Activated T-helper 2 cell treated with anti-CD3 and anti-CD28 coated beads, Interferon-gamma antibody, Interleukin-2, Interleukin-4, amounts not matched to agents 10 μg/mL and 5 μg/mL and 100 μg/mL, durations not matched to agents 14 hours and 24 hours and 36 hours (primary cell): ENCODE measurements around the gene ATRIP. TPM values are rescaled to one million over a fixed set of nuclear protein-coding genes. Genes with fewer than 3 reads are reported as not detected.

Experiments used
- DNase-seq: peaks from one replicate; pipeline ENCODE4 v3.0.0; 2021; ENCODE audit warnings: low spot score
- H3K27ac Mint-ChIP-seq: one replicate; pipeline ENCODE4 v1.8.0; 2021; ENCODE audit warnings: mixed read lengths
- H3K27me3 Mint-ChIP-seq: one replicate; pipeline ENCODE4 v1.8.0; 2021; ENCODE audit warnings: low read depth, mixed read lengths
- H3K36me3 Mint-ChIP-seq: one replicate; pipeline ENCODE4 v1.8.0; 2021; ENCODE audit warnings: low read depth, mixed read lengths
- H3K4me1 Mint-ChIP-seq: one replicate; pipeline ENCODE4 v1.8.0; 2021; ENCODE audit warnings: low read depth, mixed read lengths
- H3K4me3 Mint-ChIP-seq: one replicate; pipeline ENCODE4 v1.8.0; 2021; ENCODE audit warnings: low read depth, mild to moderate bottlenecking, moderate library complexity, mixed read lengths
- H3K9me3 Mint-ChIP-seq: one replicate; pipeline ENCODE4 v1.8.0; 2021; ENCODE audit warnings: mixed read lengths
- intact Hi-C: fragments of 100-400 bp; cut with micrococcal nuclease; formaldehyde crosslinking; loops from one replicate; pipeline ENCODE4 v1.15.1; 2023
- total RNA-seq: library from RNA; stranded (reverse); gene quantifications from 2 replicates; pipeline ENCODE4 v1.2.3, GENCODE V29; 2022

Gene ATRIP
- total RNA-seq, 1 donor from 2014 or later: 16.9 TPM

DNA sequence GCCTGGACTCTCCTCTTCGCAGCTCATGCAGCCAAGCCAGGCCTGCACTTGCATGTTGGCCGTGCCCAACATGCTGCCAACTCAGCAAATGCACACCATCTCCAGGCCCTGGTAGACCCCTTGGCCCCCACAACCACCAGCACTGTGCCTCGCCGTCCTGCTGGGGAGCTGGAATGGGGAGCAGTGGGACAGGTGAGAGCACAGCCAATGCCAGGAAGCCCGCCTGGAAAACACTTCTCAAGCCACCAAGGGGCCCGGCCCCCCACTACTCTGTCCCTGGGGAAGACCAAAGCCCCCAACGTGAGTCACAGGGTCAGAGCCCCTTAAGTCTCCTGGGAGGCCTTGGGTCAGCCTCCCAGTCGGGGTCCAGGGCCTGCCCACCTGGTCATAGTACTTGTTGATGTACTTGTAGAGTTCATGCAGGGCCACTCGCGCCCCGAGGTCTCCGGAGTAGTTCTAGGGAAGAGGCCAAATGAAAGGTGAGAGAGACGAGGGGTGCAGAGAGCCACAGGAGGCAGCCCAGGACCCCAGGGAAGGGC is 41.1 kb upstream of the ATRIP start:
- Mint-ChIP-seq H3K36me3 (no peaks in the 10 kb centered on the region), H3K4me3 (no peak overlapping the region), H3K27ac (no peak overlapping the region), H3K27me3 (no peaks in the 10 kb centered on the region), H3K9me3 (no peaks in the 10 kb centered on the region), H3K4me1 (no peaks in the 10 kb centered on the region)
- intact Hi-C loops: no loop called here
- DNase-seq: peak; percentile 7

DNA sequence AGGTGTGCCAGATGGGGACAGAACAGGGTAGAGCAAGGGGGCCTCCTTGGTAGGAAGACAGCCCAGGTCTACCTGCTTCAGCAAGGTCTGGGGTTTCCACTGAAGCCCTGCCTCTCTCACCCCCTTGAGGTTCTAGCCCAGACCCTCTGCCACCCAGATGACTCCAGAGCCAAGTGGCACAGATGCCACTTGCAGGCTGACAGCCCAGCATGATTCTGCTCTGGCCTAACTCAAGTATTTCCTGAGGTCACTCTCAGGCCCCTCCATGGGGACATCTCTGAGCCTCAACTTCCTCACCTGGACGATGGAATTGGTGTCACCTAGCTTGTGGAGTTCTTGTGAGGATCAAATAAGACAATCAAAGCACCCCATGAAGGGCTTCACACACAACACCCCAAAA is 40.6 kb upstream of the ATRIP start:
- intact Hi-C loops: no loop called here
- Mint-ChIP-seq H3K4me1 (no peaks in the 10 kb centered on the region), H3K27me3 (no peaks in the 10 kb centered on the region), H3K36me3 (no peaks in the 10 kb centered on the region), H3K9me3 (no peaks in the 10 kb centered on the region), H3K4me3 (no peak overlapping the region), H3K27ac (no peak overlapping the region)
- DNase-seq: no peak

DNA sequence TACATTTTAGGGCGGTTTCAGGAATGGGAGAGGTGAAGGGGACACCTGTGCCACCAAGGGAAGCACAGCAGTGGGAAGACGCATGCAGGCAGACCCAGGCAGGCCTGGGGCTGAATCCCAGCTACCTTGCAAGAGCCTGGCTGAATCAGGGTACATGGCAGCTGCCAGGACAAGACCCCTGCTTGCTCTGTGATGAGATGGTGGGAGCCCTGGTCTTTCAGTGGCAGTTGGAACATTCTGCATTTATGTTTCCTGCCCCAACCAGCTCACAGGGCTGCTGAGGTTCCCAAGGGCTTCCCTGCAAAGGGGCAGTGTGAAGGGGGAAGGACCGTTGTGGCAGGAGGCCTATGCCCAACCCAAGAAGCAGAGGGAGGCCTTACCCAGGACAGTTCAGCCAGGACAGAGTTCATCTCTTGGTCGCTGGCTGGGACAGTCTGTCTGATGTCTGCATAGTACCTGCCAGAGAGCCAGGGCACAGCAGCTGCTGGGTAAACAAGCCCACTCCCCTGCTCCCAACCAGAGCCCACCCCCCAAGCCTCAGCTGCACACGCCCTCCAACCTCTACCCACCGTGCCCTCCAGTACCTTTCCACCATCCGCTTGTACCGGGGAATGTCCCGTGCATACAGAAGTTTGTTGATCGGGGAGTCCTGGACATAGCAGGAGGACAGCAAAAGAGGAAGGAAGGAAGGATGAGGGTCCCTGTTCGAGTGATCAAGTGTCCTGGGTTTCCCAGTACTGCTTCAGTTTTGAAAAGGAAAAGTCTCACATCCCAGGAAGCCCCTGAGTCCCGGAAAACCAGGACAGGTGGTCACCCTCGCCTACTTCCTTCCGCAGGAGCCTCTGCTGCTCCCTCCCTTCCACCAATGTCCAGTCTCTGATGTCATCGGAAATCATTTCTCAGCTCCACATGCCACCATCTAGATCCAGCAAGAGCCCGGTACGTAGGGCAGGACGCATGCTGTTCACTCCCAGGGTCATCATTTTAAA is 39.8 kb upstream of the ATRIP start:
- Mint-ChIP-seq H3K4me3 (no peak overlapping the region), H3K4me1 (no peaks in the 10 kb centered on the region), H3K36me3 (no peaks in the 10 kb centered on the region), H3K27me3 (no peaks in the 10 kb centered on the region), H3K9me3 (no peaks in the 10 kb centered on the region), H3K27ac (no peak overlapping the region)
- intact Hi-C loops: no loop called here
- peak; percentile 4 for DNase-seq

DNA sequence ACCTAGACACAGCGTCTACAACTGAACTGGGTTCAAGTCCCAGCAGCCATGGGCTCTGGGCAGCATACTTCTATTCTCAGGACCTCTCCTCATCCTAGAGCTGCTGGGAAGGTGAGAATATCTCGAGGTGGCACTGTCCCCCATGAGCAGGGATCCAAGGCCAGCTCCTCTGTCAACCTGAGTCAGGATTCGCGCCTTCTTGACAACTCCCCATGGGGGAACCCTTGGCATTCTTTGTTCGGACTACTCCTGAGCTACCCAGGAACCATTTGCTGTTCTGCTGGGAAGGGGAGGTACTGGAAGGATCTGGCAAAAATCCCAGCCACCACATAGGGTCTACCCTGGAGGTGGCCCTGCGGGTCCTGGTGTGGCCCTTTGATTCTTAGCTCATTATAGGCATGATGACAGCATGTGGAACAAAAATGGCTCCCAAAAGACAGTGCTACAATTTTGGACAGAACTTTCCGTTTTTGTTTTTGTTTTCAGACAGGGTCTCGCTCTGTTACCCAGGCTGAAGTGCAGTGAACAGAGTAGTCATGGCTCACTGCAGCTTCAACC is 38.9 kb upstream of the ATRIP start:
- Mint-ChIP-seq H3K9me3 (no peaks in the 10 kb centered on the region), H3K27me3 (no peaks in the 10 kb centered on the region), H3K36me3 (no peaks in the 10 kb centered on the region), H3K4me1 (no peaks in the 10 kb centered on the region), H3K4me3 (no peak overlapping the region), H3K27ac (no peak overlapping the region)
- DNase-seq: no peak
- intact Hi-C loops: no loop called here

DNA sequence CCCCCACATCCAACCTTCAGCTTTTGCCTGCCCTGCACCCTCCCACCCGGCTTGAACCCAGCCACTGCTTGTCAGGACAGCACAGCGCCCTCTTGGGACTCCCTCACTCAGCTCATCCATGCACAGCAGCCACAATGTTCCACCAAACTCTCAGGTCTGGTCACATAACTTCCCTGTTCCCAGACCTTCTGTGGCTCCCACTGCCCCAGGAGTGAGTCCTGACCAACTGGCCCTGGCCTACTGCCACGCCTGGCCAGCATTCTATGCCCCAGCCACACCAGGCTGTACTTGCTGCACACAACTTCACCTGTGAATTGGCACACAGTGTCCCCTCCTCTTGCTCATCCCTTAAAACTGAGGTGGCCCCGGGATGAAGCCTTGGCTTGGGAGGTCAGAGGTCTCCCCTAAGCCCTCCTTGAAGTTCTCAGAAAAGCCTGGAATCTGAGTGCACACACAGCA is 37.7 kb upstream of the ATRIP start:
- no peaks in the 10 kb centered on the region for H3K36me3 Mint-ChIP-seq
- no peak overlapping the region for H3K27ac Mint-ChIP-seq
- no peaks in the 10 kb centered on the region for H3K4me1 Mint-ChIP-seq
- H3K9me3 Mint-ChIP-seq: no peaks in the 10 kb centered on the region
- intact Hi-C loops: no loop called here
- DNase-seq: no peak
- no peak overlapping the region for H3K4me3 Mint-ChIP-seq
- H3K27me3 Mint-ChIP-seq: no peaks in the 10 kb centered on the region

DNA sequence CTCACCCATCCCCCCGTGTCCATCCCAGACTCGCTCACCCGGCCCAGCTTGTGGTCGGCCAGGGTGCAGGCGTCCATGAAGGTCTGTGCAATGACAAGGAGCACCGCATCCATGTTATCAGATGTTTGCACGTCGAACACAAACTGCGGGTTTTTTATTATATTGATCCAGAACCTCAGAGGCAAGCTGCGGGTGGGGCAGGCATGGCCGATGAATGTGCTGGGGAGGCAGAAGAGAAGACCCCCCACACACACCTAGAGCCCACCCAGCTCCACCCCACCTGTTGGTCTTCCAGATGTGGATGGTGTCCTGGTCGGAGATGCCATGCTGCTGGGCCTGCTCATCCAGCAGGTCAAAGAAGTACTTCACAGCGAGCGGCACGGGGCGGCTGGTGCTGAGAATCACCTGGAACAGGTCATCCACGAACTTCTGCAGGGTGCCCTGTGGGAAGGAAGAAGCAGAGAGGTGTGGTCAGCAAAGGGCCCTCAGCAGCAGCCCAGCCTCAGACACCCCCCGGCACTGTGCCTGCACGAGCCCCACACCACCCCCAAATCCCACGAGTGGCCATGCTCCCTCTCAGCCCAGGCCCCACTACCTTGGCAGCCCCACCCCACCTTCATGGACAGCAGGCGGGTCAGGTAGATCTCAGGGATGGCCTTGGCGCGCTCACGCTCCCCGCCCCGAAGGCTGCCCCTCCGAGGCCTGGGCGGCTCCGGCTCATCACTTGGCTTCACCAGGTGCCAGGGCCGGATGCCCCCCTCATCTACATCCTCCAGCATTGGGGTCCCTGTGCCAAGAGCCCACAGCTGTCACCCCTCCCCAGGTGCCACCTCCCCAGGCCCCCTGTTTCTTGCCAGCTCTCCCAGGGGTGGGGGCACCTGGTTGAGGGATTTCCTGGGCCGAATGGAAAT is 37.0 kb upstream of the ATRIP start:
- Mint-ChIP-seq H3K4me1 (no peaks in the 10 kb centered on the region), H3K27ac (no peak overlapping the region), H3K4me3 (no peak overlapping the region), H3K9me3 (no peaks in the 10 kb centered on the region), H3K36me3 (no peaks in the 10 kb centered on the region), H3K27me3 (no peaks in the 10 kb centered on the region)
- DNase-seq: no peak
- intact Hi-C loops: no loop called here

DNA sequence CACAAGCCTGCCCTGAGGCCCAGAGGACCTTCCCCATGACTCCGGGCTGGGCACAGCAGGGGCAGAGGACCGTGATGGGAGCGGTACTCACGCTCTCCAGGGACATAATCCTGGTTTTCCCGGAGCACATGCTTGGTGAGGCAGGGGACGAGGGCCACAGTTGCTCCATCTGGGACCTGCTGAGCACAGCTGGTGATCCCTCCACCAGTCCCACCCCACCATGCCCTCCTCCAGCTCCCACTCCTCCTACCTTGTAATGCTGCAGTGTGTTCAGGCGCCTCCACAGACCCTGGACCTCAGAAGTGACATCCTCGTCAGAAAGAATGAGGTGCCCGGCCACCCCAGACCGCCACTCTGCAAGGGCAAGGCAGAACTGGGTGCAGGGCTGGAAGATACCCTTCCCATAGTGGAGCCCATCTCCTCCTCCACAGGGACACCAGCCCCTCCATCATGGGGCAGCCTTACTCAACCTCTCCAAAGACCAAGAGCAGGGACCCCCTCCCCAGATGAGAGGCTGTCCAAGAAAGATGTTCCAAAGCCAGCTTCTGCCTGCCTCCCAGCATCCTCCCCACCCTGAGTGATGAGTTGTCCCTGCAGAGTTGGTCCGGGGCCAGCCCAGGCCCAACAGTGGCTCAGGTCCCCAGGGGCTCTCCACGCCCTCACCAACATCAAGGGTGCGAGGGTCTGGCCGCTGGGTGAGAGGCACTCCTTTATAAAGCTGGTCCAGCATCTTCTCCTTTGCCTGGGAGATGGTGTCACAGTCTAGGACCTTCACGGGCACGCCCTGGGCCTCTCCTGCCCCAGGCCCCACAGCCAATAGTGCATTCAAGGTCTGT is 36.1 kb upstream of the ATRIP start:
- no peaks in the 10 kb centered on the region for H3K27me3 Mint-ChIP-seq
- H3K9me3 Mint-ChIP-seq: no peaks in the 10 kb centered on the region
- no peak overlapping the region for H3K4me3 Mint-ChIP-seq
- no peaks in the 10 kb centered on the region for H3K4me1 Mint-ChIP-seq
- H3K27ac Mint-ChIP-seq: no peak overlapping the region
- intact Hi-C loops: no loop called here
- no peak for DNase-seq
- H3K36me3 Mint-ChIP-seq: no peaks in the 10 kb centered on the region

DNA sequence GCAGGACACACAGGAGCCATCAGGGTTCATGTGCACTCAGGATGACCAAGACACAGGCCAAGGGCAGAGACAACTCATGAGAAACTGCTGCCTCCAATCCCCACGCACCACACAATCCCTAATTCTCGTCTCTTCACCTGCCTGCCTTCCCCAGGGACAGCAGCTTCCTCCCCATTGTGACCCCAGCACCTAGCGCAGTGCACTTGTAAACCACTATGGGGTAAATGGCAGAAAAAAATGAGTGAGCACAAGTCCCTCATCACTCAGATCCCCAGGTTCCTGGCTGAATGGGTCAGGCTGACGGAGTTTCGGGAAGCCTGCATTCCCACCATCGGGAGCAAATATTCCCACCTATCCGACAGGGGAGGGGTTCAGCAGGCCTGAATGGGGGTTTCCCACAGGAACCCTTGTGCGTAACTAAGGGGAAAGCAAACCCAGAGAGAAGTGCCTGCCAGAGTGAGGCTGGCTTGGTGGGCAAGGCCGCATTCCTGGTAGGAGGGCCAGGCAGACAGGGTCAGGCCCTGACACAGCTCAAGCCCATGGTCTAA is 35.4 kb upstream of the ATRIP start:
- Mint-ChIP-seq H3K27ac (no peak overlapping the region), H3K36me3 (no peaks in the 10 kb centered on the region), H3K27me3 (no peaks in the 10 kb centered on the region), H3K4me1 (no peaks in the 10 kb centered on the region), H3K9me3 (no peaks in the 10 kb centered on the region), H3K4me3 (no peak overlapping the region)
- intact Hi-C loops: no loop called here
- DNase-seq: no peak

DNA sequence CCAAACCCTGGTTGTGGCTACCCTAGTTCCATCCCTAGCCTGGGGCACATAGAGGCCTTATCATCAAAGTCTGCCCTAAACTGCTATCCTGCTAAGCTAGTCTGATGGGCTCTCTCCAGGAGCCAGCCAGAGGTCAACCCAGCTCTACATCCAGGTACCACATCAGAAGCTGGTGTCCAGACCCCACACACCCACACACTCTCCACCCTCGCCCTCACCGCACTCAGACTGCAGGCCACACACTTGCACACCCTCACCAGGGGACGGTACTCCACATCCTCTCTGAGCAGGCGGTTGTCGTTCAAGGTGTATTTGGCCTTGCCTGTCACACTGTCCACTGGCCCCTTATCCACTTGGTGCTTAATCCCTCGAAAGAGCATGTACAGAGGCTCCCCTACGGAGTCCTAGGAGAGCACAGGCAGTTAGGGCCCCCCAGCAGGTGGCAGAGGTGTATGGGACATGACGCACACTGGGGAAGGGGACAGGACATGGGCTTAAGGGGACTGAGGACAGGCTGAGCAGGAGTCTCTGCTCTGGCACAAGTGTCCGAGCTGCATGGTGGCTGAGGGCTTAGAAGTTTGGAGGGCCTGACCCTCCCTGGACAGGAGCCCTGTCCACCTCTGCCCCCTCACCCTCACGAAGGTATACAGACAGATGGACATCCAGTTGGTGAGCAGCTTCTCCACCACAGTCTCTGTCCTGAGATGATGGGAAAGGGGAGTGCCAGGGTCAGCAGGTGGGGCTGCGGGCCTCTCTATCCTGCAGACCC is 34.7 kb upstream of the ATRIP start:
- Mint-ChIP-seq H3K4me1 (no peaks in the 10 kb centered on the region), H3K9me3 (no peaks in the 10 kb centered on the region), H3K27me3 (no peaks in the 10 kb centered on the region), H3K36me3 (no peaks in the 10 kb centered on the region), H3K27ac (no peak overlapping the region), H3K4me3 (no peak overlapping the region)
- DNase-seq: no peak
- intact Hi-C loops: no loop called here

DNA sequence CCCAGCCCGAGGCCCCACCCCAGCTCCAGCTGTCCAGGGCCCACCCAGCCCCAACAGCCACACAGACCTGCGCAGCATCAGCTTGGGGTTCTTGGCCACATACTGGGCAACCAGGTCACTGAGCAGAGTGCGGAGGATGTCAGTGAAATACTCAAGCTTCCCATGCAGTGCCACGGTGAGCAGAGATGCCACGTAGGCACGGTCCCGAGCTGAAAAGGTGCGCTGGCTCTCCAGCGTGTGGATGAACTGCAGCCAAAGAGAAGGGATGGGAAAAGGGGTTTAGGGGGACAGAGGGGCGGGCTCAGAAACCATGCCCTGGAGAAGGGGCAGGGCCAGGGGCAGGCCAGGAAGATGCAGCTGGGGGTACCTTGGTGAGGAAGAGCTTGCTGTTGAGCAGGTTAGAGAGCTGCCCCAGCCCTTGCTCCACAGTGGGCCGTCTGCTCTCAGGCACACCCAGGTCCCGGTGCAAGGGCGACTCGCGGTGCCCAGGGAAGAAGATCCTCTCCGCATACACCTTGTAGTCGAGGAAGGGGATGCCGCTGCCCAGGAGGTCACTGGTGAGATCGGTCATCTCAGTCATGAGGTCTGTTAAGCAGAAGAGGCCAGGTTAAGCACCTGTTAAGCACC is 34.0 kb upstream of the ATRIP start:
- intact Hi-C loops: no loop called here
- DNase-seq: no peak
- H3K9me3 Mint-ChIP-seq: no peaks in the 10 kb centered on the region
- no peaks in the 10 kb centered on the region for H3K27me3 Mint-ChIP-seq
- no peaks in the 10 kb centered on the region for H3K4me1 Mint-ChIP-seq
- H3K27ac Mint-ChIP-seq: no peak overlapping the region
- no peaks in the 10 kb centered on the region for H3K36me3 Mint-ChIP-seq
- no peak overlapping the region for H3K4me3 Mint-ChIP-seq

DNA sequence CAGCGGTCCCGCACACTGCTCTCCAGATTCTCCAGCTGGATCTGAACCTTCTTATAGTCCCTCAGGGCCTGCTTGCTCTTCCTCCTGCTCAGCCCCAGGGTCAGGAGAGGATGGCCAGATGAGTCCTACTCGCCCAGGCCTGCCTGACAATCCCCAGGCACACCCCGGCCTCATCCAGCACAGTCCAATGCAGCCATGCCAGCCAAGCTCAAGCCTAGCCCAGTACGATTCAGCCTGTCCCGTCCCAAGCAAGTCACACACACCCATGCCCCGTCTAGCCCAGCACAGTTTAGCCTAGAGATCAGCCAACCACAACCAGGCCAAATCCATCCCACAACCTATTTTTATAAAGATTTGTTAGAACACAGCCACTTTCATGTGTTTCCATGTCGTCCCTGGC is 33.5 kb upstream of the ATRIP start:
- no peaks in the 10 kb centered on the region for H3K4me1 Mint-ChIP-seq
- intact Hi-C loops: no loop called here
- no peak overlapping the region for H3K27ac Mint-ChIP-seq
- no peaks in the 10 kb centered on the region for H3K27me3 Mint-ChIP-seq
- no peaks in the 10 kb centered on the region for H3K36me3 Mint-ChIP-seq
- no peaks in the 10 kb centered on the region for H3K9me3 Mint-ChIP-seq
- no peak for DNase-seq
- H3K4me3 Mint-ChIP-seq: no peak overlapping the region
